MM.1S (cell line): ENCODE measurements around the gene TRAPPC12.
"Not testable (repeated sequence)": the region's sequence is repeated elsewhere in the genome, so short reads cannot be mapped to it uniquely, and the experiment has no call there.

Experiments
- CTCF ChIP-seq: fragments of 300-600 bp; sonication (generic); IDR thresholded peaks from 2 replicates; pipeline ENCODE4 v1.5.1; 2016; ENCODE audit warnings: antibody characterized with exemption, low read length, mixed read lengths
- EZH2 ChIP-seq: fragments of 300-600 bp; sonication (generic); optimal IDR thresholded peaks from 2 replicates; pipeline ENCODE3; 2017; ENCODE audit warnings: low read depth, mild to moderate bottlenecking, antibody characterized with exemption, low read length, mixed read lengths

- TF ChIP-seq EZH2, CTCF: not testable (repeated sequence)
Observed at GRCh38 chr2:3454005-3454404, 74.5 kb downstream of the TRAPPC12 start.
